HEK293 (cell line): ENCODE measurements around the gene TEX36.

Source experiments
- BCL11B ChIP-seq: fragments of 450-650 bp; formaldehyde crosslinking; IDR thresholded peaks from 2 replicates; pipeline ENCODE4 v1.5.1; 2016; ENCODE audit warnings: low read depth, missing biosample characterization, missing genetic modification characterization
- KLF1 ChIP-seq: fragments of 450-650 bp; formaldehyde crosslinking; IDR thresholded peaks from 2 replicates; pipeline ENCODE4 v1.5.1; 2016; ENCODE audit warnings: missing biosample characterization, missing genetic modification characterization
- MZF1 ChIP-seq: fragments of 450-650 bp; formaldehyde crosslinking; IDR thresholded peaks from 2 replicates; pipeline ENCODE4 v1.5.1; 2017; ENCODE audit warnings: missing biosample characterization, missing genetic modification characterization, borderline replicate concordance
- TRIM28 ChIP-seq: IDR thresholded peaks from 2 replicates; pipeline ENCODE4 v1.6.1; 2011; ENCODE audit warnings: low read length, control low read depth, borderline replicate concordance
- ZBTB17 ChIP-seq: fragments of 450-650 bp; formaldehyde crosslinking; IDR thresholded peaks from 2 replicates; pipeline ENCODE4 v1.5.1; 2016; ENCODE audit warnings: missing biosample characterization, missing genetic modification characterization
- ZNF132 ChIP-seq: fragments of 450-650 bp; formaldehyde crosslinking; IDR thresholded peaks from 2 replicates; pipeline ENCODE4 v1.5.1; 2017; ENCODE audit warnings: missing biosample characterization, missing genetic modification characterization, borderline replicate concordance
- ZNF19 ChIP-seq: fragments of 450-650 bp; formaldehyde crosslinking; IDR thresholded peaks from 2 replicates; pipeline ENCODE4; 2016; ENCODE audit warnings: missing biosample characterization, missing genetic modification characterization, low read depth
- ZNF214 ChIP-seq: fragments of 450-650 bp; formaldehyde crosslinking; IDR thresholded peaks from 2 replicates; pipeline ENCODE4 v1.5.1; 2017; ENCODE audit warnings: missing biosample characterization, mild to moderate bottlenecking, missing genetic modification characterization, borderline replicate concordance
- ZNF239 ChIP-seq: fragments of 450-650 bp; formaldehyde crosslinking; IDR thresholded peaks from 2 replicates; pipeline ENCODE4 v1.5.1; 2016; ENCODE audit warnings: missing biosample characterization, missing genetic modification characterization
- ZNF274 ChIP-seq, 2 experiments: fragments of 200-500 bp in 1 of 2; fragments of 450-650 bp in 1 of 2; sonication (Bioruptor generic) in 1 of 2; formaldehyde crosslinking in 1 of 2; IDR thresholded peaks; 2 replicates each; pipeline versions ENCODE4 v1.5.1 to v1.6.1; 2014 to 2016; ENCODE audit warnings: borderline replicate concordance in 1 of 2, inconsistent platforms in 1 of 2, low read length in 1 of 2, missing biosample characterization in 1 of 2, missing genetic modification characterization in 1 of 2
- ZNF341 ChIP-seq: fragments of 450-650 bp; formaldehyde crosslinking; IDR thresholded peaks from 2 replicates; pipeline ENCODE4; 2016; ENCODE audit warnings: low read depth, missing biosample characterization, missing genetic modification characterization
- ZNF426 ChIP-seq: fragments of 450-650 bp; formaldehyde crosslinking; IDR thresholded peaks from 2 replicates; pipeline ENCODE4 v1.5.1; 2017; ENCODE audit warnings: missing biosample characterization, missing genetic modification characterization, mild to moderate bottlenecking, inconsistent platforms, moderate library complexity
- ZNF501 ChIP-seq: fragments of 450-650 bp; formaldehyde crosslinking; IDR thresholded peaks from 2 replicates; pipeline ENCODE4 v1.5.1; 2016; ENCODE audit warnings: missing biosample characterization, missing genetic modification characterization
- ZNF529 ChIP-seq: fragments of 450-650 bp; formaldehyde crosslinking; IDR thresholded peaks from 2 replicates; pipeline ENCODE4 v1.5.1; 2017; ENCODE audit warnings: missing genetic modification characterization, missing biosample characterization; ENCODE audit not compliant: insufficient replicate concordance
- ZNF544 ChIP-seq: fragments of 450-650 bp; formaldehyde crosslinking; IDR thresholded peaks from 2 replicates; pipeline ENCODE4 v1.5.0; 2017; ENCODE audit warnings: missing biosample characterization, missing genetic modification characterization
- ZNF585B ChIP-seq: fragments of 450-650 bp; formaldehyde crosslinking; IDR thresholded peaks from 2 replicates; pipeline ENCODE4 v1.5.1; 2016; ENCODE audit warnings: missing biosample characterization, missing genetic modification characterization
- ZNF610 ChIP-seq: fragments of 450-650 bp; formaldehyde crosslinking; IDR thresholded peaks from 2 replicates; pipeline ENCODE4 v1.5.1; 2016; ENCODE audit warnings: missing biosample characterization, missing genetic modification characterization, borderline replicate concordance
- ZNF626 ChIP-seq: fragments of 450-650 bp; sonication (Bioruptor Pico); formaldehyde crosslinking; IDR thresholded peaks from 2 replicates; pipeline ENCODE4 v1.5.1; 2018; ENCODE audit warnings: missing biosample characterization, missing genetic modification characterization, inconsistent platforms
- ZNF76 ChIP-seq: fragments of 450-650 bp; formaldehyde crosslinking; IDR thresholded peaks from 2 replicates; pipeline ENCODE4; 2016; ENCODE audit warnings: low read depth, missing biosample characterization, missing genetic modification characterization, borderline replicate concordance
- ZNF777 ChIP-seq: fragments of 450-650 bp; formaldehyde crosslinking; IDR thresholded peaks from 2 replicates; pipeline ENCODE4 v1.5.1; 2017; ENCODE audit warnings: missing biosample characterization, missing genetic modification characterization, borderline replicate concordance
- TF ChIP-seq, protein P1 (sequence below): fragments of 450-650 bp; formaldehyde crosslinking; IDR thresholded peaks from 2 replicates; pipeline ENCODE4 v1.5.1; 2016; ENCODE audit warnings: missing biosample characterization, missing genetic modification characterization, low read depth
- TF ChIP-seq, protein P2 (sequence below): fragments of 450-650 bp; formaldehyde crosslinking; conservative IDR thresholded peaks from 2 replicates; pipeline ENCODE4 v1.5.1; 2016; ENCODE audit warnings: low read depth, missing biosample characterization, missing genetic modification characterization
- TF ChIP-seq, protein P3 (sequence below): fragments of 450-650 bp; formaldehyde crosslinking; IDR thresholded peaks from 2 replicates; pipeline ENCODE4 v1.5.1; 2017; ENCODE audit warnings: missing biosample characterization, missing genetic modification characterization
- TF ChIP-seq, protein P4 (sequence below): fragments of 450-650 bp; formaldehyde crosslinking; IDR thresholded peaks from 2 replicates; pipeline ENCODE4 v1.5.1; 2016; ENCODE audit warnings: missing biosample characterization, missing genetic modification characterization
- TF ChIP-seq, protein P5 (sequence below): fragments of 450-650 bp; formaldehyde crosslinking; IDR thresholded peaks from 2 replicates; pipeline ENCODE4 v1.5.1; 2016; ENCODE audit warnings: missing biosample characterization, missing genetic modification characterization
- TF ChIP-seq, protein P6 (sequence below): fragments of 450-650 bp; formaldehyde crosslinking; IDR thresholded peaks from 2 replicates; pipeline ENCODE4 v1.5.1; 2016; ENCODE audit warnings: missing biosample characterization, missing genetic modification characterization

TEX36 gene

DNA sequence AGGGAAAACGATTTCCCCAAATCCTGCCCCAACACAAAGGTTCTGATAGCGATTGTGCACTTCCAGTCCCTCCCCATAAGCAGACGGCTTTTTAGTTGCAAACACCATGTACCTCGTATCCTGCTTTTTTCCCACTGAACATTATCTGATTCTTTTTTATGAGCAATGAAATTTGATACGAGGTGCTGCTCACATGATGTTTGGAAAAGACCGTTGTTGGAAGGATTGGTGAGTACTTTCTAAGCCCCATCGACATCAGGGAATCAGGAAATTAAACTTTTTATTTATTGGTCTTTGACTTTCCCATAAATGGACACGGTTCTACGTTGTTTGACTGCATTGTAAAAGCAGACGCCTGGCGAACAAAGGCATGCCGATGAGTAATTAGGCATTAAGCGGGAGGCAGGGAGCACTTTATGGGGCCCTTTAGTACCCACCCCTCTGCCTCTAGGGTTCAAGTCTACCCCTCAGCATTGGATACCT lies 49.4 kb downstream of the TEX36 start (continued):
- peak; percentile 66; the same call in 1 of the 2 replicates for TF ChIP-seq KLF1 (tag by site-specific recombination)
- peak; percentile 4; the same call in 1 of the 2 replicates for TF ChIP-seq ZNF626 (tag by site-specific recombination)
- TF ChIP-seq ZNF777 (tag by site-specific recombination) = no peak
- no peak for TF ChIP-seq ZNF19 (tag by site-specific recombination)
- peak; percentile 79 for TF ChIP-seq ZNF610 (tag by site-specific recombination)
- TF ChIP-seq ZNF426 (tag by site-specific recombination) = no peak
- TF ChIP-seq ZNF544 (tag by site-specific recombination) = no peak
- TF ChIP-seq ZNF585B (tag by site-specific recombination) = no peak
- TF ChIP-seq ZNF529 (tag by site-specific recombination) = peak; percentile 42
- peak; percentile 88 for TF ChIP-seq ZNF341 (tag by site-specific recombination)
- peak; percentile 73; the same call in 1 of the 2 replicates for TF ChIP-seq ZNF501 (tag by site-specific recombination)
- TF ChIP-seq, protein P1, sequence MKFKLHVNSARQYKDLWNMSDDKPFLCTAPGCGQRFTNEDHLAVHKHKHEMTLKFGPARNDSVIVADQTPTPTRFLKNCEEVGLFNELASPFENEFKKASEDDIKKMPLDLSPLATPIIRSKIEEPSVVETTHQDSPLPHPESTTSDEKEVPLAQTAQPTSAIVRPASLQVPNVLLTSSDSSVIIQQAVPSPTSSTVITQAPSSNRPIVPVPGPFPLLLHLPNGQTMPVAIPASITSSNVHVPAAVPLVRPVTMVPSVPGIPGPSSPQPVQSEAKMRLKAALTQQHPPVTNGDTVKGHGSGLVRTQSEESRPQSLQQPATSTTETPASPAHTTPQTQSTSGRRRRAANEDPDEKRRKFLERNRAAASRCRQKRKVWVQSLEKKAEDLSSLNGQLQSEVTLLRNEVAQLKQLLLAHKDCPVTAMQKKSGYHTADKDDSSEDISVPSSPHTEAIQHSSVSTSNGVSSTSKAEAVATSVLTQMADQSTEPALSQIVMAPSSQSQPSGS (tag by site-specific recombination) = no peak
- peak; percentile 97; the same call in 1 of the 2 replicates for TF ChIP-seq ZNF239 (tag by site-specific recombination)
- TF ChIP-seq BCL11B (tag by site-specific recombination) = peak; percentile 85
- TF ChIP-seq, protein P2, sequence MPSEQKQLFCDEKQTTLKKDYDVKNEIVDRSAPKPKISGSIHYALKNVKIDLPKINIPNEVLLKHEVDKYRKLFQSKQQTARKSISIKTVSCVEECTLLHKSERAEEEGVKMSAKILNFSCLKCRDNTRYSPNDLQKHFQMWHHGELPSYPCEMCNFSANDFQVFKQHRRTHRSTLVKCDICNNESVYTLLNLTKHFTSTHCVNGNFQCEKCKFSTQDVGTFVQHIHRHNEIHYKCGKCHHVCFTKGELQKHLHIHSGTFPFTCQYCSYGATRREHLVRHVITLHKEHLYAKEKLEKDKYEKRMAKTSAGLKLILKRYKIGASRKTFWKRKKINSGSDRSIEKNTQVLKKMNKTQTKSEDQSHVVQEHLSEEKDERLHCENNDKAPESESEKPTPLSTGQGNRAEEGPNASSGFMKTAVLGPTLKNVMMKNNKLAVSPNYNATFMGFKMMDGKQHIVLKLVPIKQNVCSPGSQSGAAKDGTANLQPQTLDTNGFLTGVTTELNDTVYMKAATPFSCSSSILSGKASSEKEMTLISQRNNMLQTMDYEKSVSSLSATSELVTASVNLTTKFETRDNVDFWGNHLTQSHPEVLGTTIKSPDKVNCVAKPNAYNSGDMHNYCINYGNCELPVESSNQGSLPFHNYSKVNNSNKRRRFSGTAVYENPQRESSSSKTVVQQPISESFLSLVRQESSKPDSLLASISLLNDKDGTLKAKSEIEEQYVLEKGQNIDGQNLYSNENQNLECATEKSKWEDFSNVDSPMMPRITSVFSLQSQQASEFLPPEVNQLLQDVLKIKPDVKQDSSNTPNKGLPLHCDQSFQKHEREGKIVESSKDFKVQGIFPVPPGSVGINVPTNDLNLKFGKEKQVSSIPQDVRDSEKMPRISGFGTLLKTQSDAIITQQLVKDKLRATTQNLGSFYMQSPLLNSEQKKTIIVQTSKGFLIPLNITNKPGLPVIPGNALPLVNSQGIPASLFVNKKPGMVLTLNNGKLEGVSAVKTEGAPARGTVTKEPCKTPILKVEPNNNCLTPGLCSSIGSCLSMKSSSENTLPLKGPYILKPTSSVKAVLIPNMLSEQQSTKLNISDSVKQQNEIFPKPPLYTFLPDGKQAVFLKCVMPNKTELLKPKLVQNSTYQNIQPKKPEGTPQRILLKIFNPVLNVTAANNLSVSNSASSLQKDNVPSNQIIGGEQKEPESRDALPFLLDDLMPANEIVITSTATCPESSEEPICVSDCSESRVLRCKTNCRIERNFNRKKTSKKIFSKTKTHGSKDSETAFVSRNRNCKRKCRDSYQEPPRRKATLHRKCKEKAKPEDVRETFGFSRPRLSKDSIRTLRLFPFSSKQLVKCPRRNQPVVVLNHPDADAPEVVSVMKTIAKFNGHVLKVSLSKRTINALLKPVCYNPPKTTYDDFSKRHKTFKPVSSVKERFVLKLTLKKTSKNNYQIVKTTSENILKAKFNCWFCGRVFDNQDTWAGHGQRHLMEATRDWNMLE (tag by site-specific recombination) = no peak
- no peak for TF ChIP-seq ZNF274 (IDR thresholded peaks at IDR 0.05; ENCODE audit: low read length)
- no peak for TF ChIP-seq ZNF274 (tag by site-specific recombination; IDR thresholded peaks at IDR 0.05; ENCODE audit: borderline replicate concordance)
- peak; percentile 79; the same call in 1 of the 2 replicates for TF ChIP-seq ZNF214
- TF ChIP-seq, protein P3, sequence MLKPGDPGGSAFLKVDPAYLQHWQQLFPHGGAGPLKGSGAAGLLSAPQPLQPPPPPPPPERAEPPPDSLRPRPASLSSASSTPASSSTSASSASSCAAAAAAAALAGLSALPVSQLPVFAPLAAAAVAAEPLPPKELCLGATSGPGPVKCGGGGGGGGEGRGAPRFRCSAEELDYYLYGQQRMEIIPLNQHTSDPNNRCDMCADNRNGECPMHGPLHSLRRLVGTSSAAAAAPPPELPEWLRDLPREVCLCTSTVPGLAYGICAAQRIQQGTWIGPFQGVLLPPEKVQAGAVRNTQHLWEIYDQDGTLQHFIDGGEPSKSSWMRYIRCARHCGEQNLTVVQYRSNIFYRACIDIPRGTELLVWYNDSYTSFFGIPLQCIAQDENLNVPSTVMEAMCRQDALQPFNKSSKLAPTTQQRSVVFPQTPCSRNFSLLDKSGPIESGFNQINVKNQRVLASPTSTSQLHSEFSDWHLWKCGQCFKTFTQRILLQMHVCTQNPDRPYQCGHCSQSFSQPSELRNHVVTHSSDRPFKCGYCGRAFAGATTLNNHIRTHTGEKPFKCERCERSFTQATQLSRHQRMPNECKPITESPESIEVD (tag by site-specific recombination) = peak; percentile 100
- peak; percentile 93 for TF ChIP-seq ZBTB17
- TF ChIP-seq, protein P4, sequence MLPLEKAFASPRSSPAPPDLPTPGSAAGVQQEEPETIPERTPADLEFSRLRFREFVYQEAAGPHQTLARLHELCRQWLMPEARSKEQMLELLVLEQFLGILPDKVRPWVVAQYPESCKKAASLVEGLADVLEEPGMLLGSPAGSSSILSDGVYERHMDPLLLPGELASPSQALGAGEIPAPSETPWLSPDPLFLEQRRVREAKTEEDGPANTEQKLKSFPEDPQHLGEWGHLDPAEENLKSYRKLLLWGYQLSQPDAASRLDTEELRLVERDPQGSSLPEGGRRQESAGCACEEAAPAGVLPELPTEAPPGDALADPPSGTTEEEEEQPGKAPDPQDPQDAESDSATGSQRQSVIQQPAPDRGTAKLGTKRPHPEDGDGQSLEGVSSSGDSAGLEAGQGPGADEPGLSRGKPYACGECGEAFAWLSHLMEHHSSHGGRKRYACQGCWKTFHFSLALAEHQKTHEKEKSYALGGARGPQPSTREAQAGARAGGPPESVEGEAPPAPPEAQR (tag by site-specific recombination) = 0 out of 2 replicates have a peak, but pooled peaks have one; percentile 24
- peak; percentile 94 for TF ChIP-seq TRIM28
- TF ChIP-seq, protein P5, sequence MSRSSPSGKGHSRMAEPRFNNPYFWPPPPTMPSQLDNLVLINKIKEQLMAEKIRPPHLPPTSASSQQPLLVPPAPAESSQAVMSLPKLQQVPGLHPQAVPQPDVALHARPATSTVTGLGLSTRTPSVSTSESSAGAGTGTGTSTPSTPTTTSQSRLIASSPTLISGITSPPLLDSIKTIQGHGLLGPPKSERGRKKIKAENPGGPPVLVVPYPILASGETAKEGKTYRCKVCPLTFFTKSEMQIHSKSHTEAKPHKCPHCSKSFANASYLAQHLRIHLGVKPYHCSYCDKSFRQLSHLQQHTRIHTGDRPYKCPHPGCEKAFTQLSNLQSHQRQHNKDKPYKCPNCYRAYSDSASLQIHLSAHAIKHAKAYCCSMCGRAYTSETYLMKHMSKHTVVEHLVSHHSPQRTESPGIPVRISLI = peak; percentile 91
- peak; percentile 92 for TF ChIP-seq MZF1 (tag by site-specific recombination)
- TF ChIP-seq ZNF132 (tag by site-specific recombination) = no peak
- TF ChIP-seq ZNF76 (tag by site-specific recombination) = peak; percentile 50; the same call in 1 of the 2 replicates
- TF ChIP-seq, protein P6, sequence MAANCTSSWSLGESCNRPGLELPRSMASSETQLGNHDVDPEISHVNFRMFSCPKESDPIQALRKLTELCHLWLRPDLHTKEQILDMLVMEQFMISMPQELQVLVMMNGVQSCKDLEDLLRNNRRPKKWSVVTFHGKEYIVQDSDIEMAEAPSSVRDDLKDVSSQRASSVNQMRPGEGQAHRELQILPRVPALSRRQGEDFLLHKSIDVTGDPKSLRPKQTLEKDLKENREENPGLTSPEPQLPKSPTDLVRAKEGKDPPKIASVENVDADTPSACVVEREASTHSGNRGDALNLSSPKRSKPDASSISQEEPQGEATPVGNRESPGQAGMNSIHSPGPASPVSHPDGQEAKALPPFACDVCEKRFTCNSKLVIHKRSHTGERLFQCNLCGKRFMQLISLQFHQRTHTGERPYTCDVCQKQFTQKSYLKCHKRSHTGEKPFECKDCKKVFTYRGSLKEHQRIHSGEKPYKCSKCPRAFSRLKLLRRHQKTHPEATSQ = no peak
